NT2/D1 (cell line): ENCODE results near the gene MIPOL1.

ENCODE experiments used
- DNase-seq: peaks from one replicate; pipeline ENCODE4 v3.0.0-alpha.2; 2011; ENCODE audit warnings: low read depth, low spot score
- H3K27me3 ChIP-seq: 2 replicates; pipeline ENCODE4 v1.6.0; 2011; ENCODE audit warnings: mild to moderate bottlenecking; ENCODE audit not compliant: insufficient read length, insufficient read depth
- H3K36me3 ChIP-seq: 2 replicates; pipeline ENCODE4 v1.6.1; 2011; ENCODE audit warnings: mild to moderate bottlenecking, low read length, mixed read lengths; ENCODE audit not compliant: insufficient read depth, insufficient read length
- H3K4me1 ChIP-seq: 2 replicates; pipeline ENCODE4 v1.5.1; 2011; ENCODE audit not compliant: insufficient read depth, insufficient read length
- H3K4me3 ChIP-seq: 2 replicates; pipeline ENCODE4 v1.5.1; 2011; ENCODE audit warnings: low read depth; ENCODE audit not compliant: insufficient read length
- H3K9ac ChIP-seq: 2 replicates; pipeline ENCODE4 v1.6.0; 2011; ENCODE audit warnings: low read depth; ENCODE audit not compliant: insufficient read length
- H3K9me3 ChIP-seq: 2 replicates; pipeline ENCODE4 v1.5.1; 2011; ENCODE audit warnings: mild to moderate bottlenecking, low read length; ENCODE audit not compliant: insufficient read depth
- SUZ12 ChIP-seq: IDR thresholded peaks from 2 replicates; pipeline ENCODE4 v1.6.1; 2011; ENCODE audit not compliant: insufficient read length, insufficient read depth; ENCODE audit errors: extremely low read depth
- YY1 ChIP-seq: IDR thresholded peaks from 2 replicates; pipeline ENCODE4 v1.6.1; 2011; ENCODE audit not compliant: insufficient read length, insufficient read depth
- ZNF274 ChIP-seq: IDR thresholded peaks from 2 replicates; pipeline ENCODE4 v1.6.1; 2011; ENCODE audit warnings: mild to moderate bottlenecking, low read depth, low read length

The MIPOL1 gene

DNA sequence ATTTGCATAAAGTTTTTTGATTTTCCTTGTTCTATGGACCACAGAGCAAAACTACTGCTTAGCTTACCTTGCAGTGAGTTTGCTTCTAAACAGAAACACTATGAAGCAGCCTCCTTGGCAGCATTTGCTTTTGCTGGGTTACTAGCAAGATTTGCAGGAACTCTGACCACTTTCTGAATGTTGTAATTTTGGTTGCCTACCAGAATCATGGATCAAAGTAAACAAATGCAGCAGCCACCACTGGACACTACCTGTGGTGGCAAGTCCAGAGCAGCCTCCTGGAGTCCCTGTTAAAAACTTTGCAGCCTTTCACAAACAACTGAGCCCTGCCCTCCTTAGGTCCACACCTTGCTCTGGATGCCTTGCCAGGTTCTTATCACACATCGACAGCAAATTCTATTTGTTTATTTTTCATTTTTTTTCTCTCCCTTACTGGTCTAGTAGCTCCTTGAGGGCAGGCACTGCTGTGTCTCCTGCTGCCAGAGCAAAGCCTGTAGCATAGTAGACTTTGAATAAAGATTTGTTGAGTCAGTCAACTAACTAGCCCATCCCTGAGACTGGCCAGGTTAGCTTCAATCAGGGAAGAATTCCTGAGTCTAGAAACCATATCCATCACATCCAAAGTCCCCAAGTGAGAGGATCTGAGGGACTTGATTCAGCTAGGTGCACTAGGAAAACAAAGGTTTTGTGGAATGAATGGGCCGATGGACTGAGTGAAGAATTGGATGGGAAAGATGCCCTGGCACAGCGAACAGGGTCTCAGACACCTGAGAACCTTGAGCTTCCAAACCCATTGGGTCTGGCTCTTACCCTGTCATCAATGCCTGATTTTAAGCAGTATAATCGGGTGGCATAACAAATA, 403.4 kb downstream of the MIPOL1 start:
- H3K4me3 ChIP-seq: no peak overlapping the region
- no peak overlapping the region for H3K9ac ChIP-seq
- DNase-seq: no peak
- no peaks in the 10 kb centered on the region for H3K36me3 ChIP-seq
- no peaks in the 10 kb centered on the region for H3K9me3 ChIP-seq
- no peak for TF ChIP-seq YY1
- no peak for TF ChIP-seq SUZ12
- TF ChIP-seq ZNF274: no peak
- peaks cover 93% of the 10 kb centered on the region for H3K27me3 ChIP-seq
- peaks cover 4% of the 10 kb centered on the region for H3K4me1 ChIP-seq

DNA sequence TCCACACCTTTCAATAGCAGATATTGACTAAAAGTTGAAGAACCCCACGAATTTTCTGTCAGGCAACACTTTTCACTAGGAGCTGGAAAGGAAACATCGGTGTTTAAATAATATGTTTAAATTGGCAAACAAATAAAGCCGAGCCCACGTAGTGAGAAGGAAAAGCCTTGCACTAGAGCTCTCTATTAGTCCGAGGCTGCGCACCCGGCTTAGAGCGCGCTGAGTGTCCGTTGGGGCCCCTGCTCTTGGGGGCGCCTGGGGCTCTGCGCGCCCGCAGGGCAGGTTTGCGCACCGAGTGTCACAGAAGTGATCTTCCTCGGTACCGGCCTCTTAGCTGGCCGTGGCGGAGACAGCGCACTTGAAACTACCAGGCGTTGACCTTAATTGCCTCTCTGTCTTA, 404.1 kb downstream of the MIPOL1 start:
- Histone ChIP-seq H3K4me1 (peaks cover 4% of the 10 kb centered on the region), H3K9ac (no peak overlapping the region)

More for the DNA sequence above, 404.1 kb downstream of the MIPOL1 start:
- Histone ChIP-seq H3K36me3 (no peaks in the 10 kb centered on the region), H3K4me3 (no peak overlapping the region), H3K27me3 (peaks cover 89% of the 10 kb centered on the region), H3K9me3 (no peaks in the 10 kb centered on the region)
- no peak for DNase-seq
- no peak for TF ChIP-seq YY1
- no peak for TF ChIP-seq ZNF274
- no peak for TF ChIP-seq SUZ12
